SU-DHL-6 (cell line): ENCODE measurements around the gene KDM1B.

Experiments used
- H2AFZ ChIP-seq: fragments of 200-600 bp; sonication (generic); 2 replicates; pipeline ENCODE4 v1.6.1; 2014; ENCODE audit warnings: low read depth, mild to moderate bottlenecking, moderate library complexity, mixed read lengths, antibody characterized with exemption, low read length; ENCODE audit not compliant: severe bottlenecking
- H3F3A ChIP-seq: fragments of 200-600 bp; shearing (Covaris generic); 2 replicates; pipeline ENCODE4 v1.6.0; 2016; ENCODE audit warnings: antibody characterized with exemption, mild to moderate bottlenecking; ENCODE audit not compliant: insufficient read depth
- H3K27ac ChIP-seq: fragments of 200-600 bp; sonication (generic); 2 replicates; pipeline ENCODE4 v1.5.1; 2016; ENCODE audit warnings: low read depth, mild to moderate bottlenecking, low read length, moderate library complexity, mixed read lengths
- H3K27me3 ChIP-seq: fragments of 200-600 bp; sonication (generic), shearing (Covaris generic); 2 replicates; pipeline ENCODE4 v1.6.0; 2014; ENCODE audit warnings: mild to moderate bottlenecking, low read length
- H3K36me3 ChIP-seq: fragments of 200-600 bp; sonication (generic); 2 replicates; pipeline ENCODE4 v1.6.1; 2014; ENCODE audit warnings: mild to moderate bottlenecking, low read length, mixed read lengths
- H3K4me2 ChIP-seq: fragments of 300-600, 200-600 bp; shearing (Covaris generic), sonication (generic); 2 replicates; pipeline ENCODE4 v1.6.0; 2014; ENCODE audit warnings: low read length, low read depth, mild to moderate bottlenecking; ENCODE audit not compliant: poor library complexity, severe bottlenecking
- H3K4me3 ChIP-seq: fragments of 200-600 bp; sonication (generic); 2 replicates; pipeline ENCODE4 v1.5.1; 2014; ENCODE audit warnings: antibody characterized with exemption, low read length, mild to moderate bottlenecking, mixed read lengths; ENCODE audit not compliant: insufficient read depth, poor library complexity, severe bottlenecking
- H3K79me2 ChIP-seq: fragments of 200-600 bp; sonication (generic); 2 replicates; pipeline ENCODE4 v1.6.1; 2014; ENCODE audit warnings: mild to moderate bottlenecking, low read length, moderate library complexity; ENCODE audit not compliant: insufficient read depth
- H3K9ac ChIP-seq: fragments of 200-600 bp; sonication (generic); 2 replicates; pipeline ENCODE4 v1.7.0; 2014; ENCODE audit warnings: mild to moderate bottlenecking, low read length
- H3K9me2 ChIP-seq: fragments of 200-600 bp; sonication (generic); replicated peaks from 2 replicates; pipeline ENCODE4 v1.6.1; 2014; ENCODE audit warnings: low read length; ENCODE audit not compliant: insufficient read depth
- H3K9me3 ChIP-seq: fragments of 200-600 bp; sonication (generic); 2 replicates; pipeline ENCODE4 v1.6.1; 2014; ENCODE audit warnings: low read length, mixed read lengths; ENCODE audit not compliant: insufficient read depth
- H4K20me1 ChIP-seq: fragments of 200-600 bp; sonication (generic); 2 replicates; pipeline ENCODE4 v1.6.1; 2014; ENCODE audit warnings: low read depth, mild to moderate bottlenecking, antibody characterized with exemption, low read length, moderate library complexity, mixed read lengths
- EZH2phosphoT487 ChIP-seq: fragments of 200-600 bp; sonication (generic), shearing (Covaris generic); conservative IDR thresholded peaks from 2 replicates; pipeline ENCODE4 v1.6.1; 2018; ENCODE audit warnings: mild to moderate bottlenecking, antibody characterized with exemption, low read length, moderate library complexity, mixed read lengths
- TF ChIP-seq, protein P1 (sequence below): fragments of 200-600 bp; sonication (generic); IDR thresholded peaks from one replicate; pipeline ENCODE4 v1.5.1; 2017; ENCODE audit warnings: antibody characterized with exemption, mild to moderate bottlenecking, low read length, moderate library complexity; ENCODE audit not compliant: insufficient read depth, poor library complexity, severe bottlenecking

KDM1B gene

DNA sequence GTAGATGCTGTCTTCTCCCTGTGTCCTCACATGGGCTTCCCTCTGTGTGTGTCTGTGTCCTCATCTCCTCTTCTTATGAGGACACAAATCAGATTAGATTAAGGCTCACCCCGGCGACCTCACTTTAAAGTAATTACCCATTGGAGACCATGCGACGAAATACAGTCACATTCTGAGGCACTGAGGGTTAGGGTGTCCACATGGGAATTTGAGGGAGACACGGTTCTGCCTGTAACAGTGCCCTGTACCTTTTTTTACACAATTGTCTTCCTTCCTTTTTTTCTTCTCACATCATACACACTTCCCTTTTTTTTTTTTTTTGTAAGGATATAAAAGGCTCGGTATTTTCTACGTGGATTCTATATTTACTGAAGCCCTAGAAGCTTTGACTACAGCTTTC lies 60.2 kb downstream of the KDM1B start:
- H2AFZ ChIP-seq = no peak overlapping the region
- no peaks in the 10 kb centered on the region for H3K9me3 ChIP-seq
- H4K20me1 ChIP-seq = no peaks in the 10 kb centered on the region
- H3K4me2 ChIP-seq = peak overlapping the region; percentile 34
- no peaks in the 10 kb centered on the region for H3K27me3 ChIP-seq
- peaks cover 24% of the 10 kb centered on the region for H3F3A ChIP-seq
- H3K27ac ChIP-seq = peak overlapping the region; percentile 53
- TF ChIP-seq, protein P1, sequence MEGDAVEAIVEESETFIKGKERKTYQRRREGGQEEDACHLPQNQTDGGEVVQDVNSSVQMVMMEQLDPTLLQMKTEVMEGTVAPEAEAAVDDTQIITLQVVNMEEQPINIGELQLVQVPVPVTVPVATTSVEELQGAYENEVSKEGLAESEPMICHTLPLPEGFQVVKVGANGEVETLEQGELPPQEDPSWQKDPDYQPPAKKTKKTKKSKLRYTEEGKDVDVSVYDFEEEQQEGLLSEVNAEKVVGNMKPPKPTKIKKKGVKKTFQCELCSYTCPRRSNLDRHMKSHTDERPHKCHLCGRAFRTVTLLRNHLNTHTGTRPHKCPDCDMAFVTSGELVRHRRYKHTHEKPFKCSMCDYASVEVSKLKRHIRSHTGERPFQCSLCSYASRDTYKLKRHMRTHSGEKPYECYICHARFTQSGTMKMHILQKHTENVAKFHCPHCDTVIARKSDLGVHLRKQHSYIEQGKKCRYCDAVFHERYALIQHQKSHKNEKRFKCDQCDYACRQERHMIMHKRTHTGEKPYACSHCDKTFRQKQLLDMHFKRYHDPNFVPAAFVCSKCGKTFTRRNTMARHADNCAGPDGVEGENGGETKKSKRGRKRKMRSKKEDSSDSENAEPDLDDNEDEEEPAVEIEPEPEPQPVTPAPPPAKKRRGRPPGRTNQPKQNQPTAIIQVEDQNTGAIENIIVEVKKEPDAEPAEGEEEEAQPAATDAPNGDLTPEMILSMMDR = no peak
- no peak for TF ChIP-seq EZH2phosphoT487
- no peak overlapping the region for H3K9ac ChIP-seq
- no peaks in the 10 kb centered on the region for H3K36me3 ChIP-seq
- no peak overlapping the region for H3K4me3 ChIP-seq
- no peaks in the 10 kb centered on the region for H3K79me2 ChIP-seq
- H3K9me2 ChIP-seq = no peaks in the 10 kb centered on the region

DNA sequence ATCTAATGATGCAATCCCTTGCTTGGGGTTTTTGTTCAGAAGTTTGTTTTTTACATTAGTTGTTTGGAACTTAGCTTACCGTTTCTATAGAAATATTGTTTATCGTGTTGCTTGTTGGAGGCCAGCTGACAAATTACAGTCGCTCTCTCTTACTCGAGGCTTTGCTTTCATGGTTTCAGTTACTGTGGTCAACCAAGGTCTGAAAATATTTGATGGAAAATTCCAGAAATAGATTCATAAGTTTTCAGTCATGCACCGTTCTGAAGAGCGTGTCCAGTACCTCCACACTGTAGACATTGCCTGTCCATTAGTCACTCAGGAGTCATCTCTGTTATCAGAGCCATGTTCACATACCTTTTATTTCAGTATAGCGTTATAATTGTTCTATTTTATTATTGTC lies 61.2 kb downstream of the KDM1B start:
- no peaks in the 10 kb centered on the region for H3K79me2 ChIP-seq
- no peak overlapping the region for H3K4me2 ChIP-seq
- H3K4me3 ChIP-seq = no peak overlapping the region
- no peaks in the 10 kb centered on the region for H3K9me3 ChIP-seq
- H2AFZ ChIP-seq = no peak overlapping the region
- no peaks in the 10 kb centered on the region for H3K27me3 ChIP-seq
- no peaks in the 10 kb centered on the region for H3K36me3 ChIP-seq
- no peaks in the 10 kb centered on the region for H4K20me1 ChIP-seq
- no peak for TF ChIP-seq EZH2phosphoT487
- TF ChIP-seq, protein P1 = no peak
- H3K9ac ChIP-seq = no peak overlapping the region
- H3F3A ChIP-seq = peaks cover 29% of the 10 kb centered on the region
- no peak overlapping the region for H3K27ac ChIP-seq
- no peaks in the 10 kb centered on the region for H3K9me2 ChIP-seq

DNA sequence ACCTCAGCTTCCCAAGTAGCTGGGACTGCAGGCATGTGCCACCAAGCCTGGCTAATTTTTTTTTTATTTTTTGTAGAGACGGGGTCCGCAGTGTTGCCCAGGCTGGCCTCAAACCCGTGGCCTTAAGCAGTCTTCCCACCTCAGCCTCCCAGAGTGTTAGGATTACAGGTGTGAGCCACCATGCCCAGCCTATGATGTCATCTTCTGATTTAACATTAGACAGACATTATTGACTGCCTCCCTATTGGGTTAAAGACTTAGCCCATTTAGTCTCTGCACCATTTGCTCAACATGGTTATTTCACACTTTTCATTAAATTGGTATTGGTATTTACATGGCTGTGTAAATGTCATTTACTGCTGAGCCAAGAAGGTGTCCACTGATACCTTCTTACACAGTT lies 63.0 kb downstream of the KDM1B start:
- H3K9me2 ChIP-seq = no peaks in the 10 kb centered on the region
- no peak overlapping the region for H3K27ac ChIP-seq
- H3K9me3 ChIP-seq = no peaks in the 10 kb centered on the region
- H3K27me3 ChIP-seq = no peaks in the 10 kb centered on the region
- H3F3A ChIP-seq = peaks cover 46% of the 10 kb centered on the region
- 0 out of 2 replicates have a peak, but pooled peaks cover 8% of the 10 kb centered on the region for H4K20me1 ChIP-seq
- TF ChIP-seq EZH2phosphoT487 = no peak
- TF ChIP-seq, protein P1 = no peak
- H3K9ac ChIP-seq = no peak overlapping the region
- H3K36me3 ChIP-seq = peaks cover 14% of the 10 kb centered on the region
- no peaks in the 10 kb centered on the region for H3K79me2 ChIP-seq
- H3K4me2 ChIP-seq = no peak overlapping the region
- no peak overlapping the region for H3K4me3 ChIP-seq
- H2AFZ ChIP-seq = no peak overlapping the region
